ENCODE measurements around the gene CDC42BPA. TPM values are rescaled to one million over a fixed set of nuclear protein-coding genes. Genes with fewer than 3 reads are reported as not detected.

Gene CDC42BPA
- total and polyA plus RNA-seq, 2 of the 8 experiments (the other 6 are each of a cell fraction or from before 2014, with no cell fraction given) = 7.1 to 28.5 TPM

GRCh38 chr1:227032396-227032795 lies 285.9 kb downstream of the CDC42BPA start (continued):
- TF ChIP-seq CHD7 (IDR thresholded peaks at IDR 0.05; ENCODE audit: insufficient replicate concordance, low read length) (no peak), HDAC6 (IDR thresholded peaks at IDR 0.05; ENCODE audit: low read depth, low read length) (no peak), TAF7 (optimal IDR thresholded peaks at IDR 0.05; ENCODE audit: borderline replicate concordance, low read depth, low read length) (no peak), BCL11A (IDR thresholded peaks at IDR 0.05; ENCODE audit: low read depth in 2 of 2, low read length in 2 of 2) (no peak), CBX5 (IDR thresholded peaks at IDR 0.05; ENCODE audit: low read depth, low read length) (no peak), POU5F1 (IDR thresholded peaks at IDR 0.05; ENCODE audit: low read depth, low read length) (no peak), EGR1 (IDR thresholded peaks at IDR 0.05; ENCODE audit: borderline replicate concordance, low read depth, low read length) (no peak)

Measured in H1 (cell line).